Fibroblast of lung (primary cell): Measurements from ENCODE around the gene DLG5. TPM values are rescaled to one million over a fixed set of nuclear protein-coding genes. Genes with fewer than 3 reads are reported as not detected.
A peak's percentile ranks its signal among the peaks of the same experiment; 100 is the strongest.

ENCODE experiments used
- DNase-seq, 2 donors: peaks; one replicate each; pipeline versions ENCODE4 v3.0.0 to v3.0.0-alpha.2; 2010; ENCODE audit warnings: low read depth in 2 of 2
- H2AFZ ChIP-seq: 2 replicates; pipeline ENCODE4 v1.5.1; 2012; ENCODE audit warnings: low read length, control low read depth, inconsistent platforms
- H3K27ac ChIP-seq: 2 replicates; pipeline ENCODE4 v1.5.1; 2011; ENCODE audit warnings: low read length, control low read depth; ENCODE audit not compliant: insufficient read depth
- H3K27me3 ChIP-seq: 2 replicates; pipeline ENCODE4 v1.5.1; 2011; ENCODE audit warnings: mild to moderate bottlenecking, low read length; ENCODE audit not compliant: control insufficient read depth, insufficient read depth
- H3K36me3 ChIP-seq: 2 replicates; pipeline ENCODE4 v1.5.1; 2011; ENCODE audit warnings: low read length; ENCODE audit not compliant: control insufficient read depth, insufficient read depth
- H3K4me1 ChIP-seq: 2 replicates; pipeline ENCODE4 v1.5.1; 2011; ENCODE audit warnings: low read length; ENCODE audit not compliant: control insufficient read depth, insufficient read depth; ENCODE audit errors: extremely low read depth
- H3K4me2 ChIP-seq: 2 replicates; pipeline ENCODE4 v1.5.1; 2011; ENCODE audit warnings: low read length, control low read depth; ENCODE audit not compliant: insufficient read depth; ENCODE audit errors: extremely low read depth
- H3K4me3 ChIP-seq, 4 experiments: fragments of 200-600 bp in 1 of 4; sonication (generic) in 1 of 4; replicated peaks in 1 of 4; 2 replicates each; pipeline ENCODE4 v1.5.1; 2011 to 2016; ENCODE audit warnings: low read length in 4 of 4, low read depth in 3 of 4, mild to moderate bottlenecking in 3 of 4, control low read depth in 2 of 4, inconsistent platforms in 1 of 4, mixed read lengths in 1 of 4; ENCODE audit not compliant: insufficient read depth in 1 of 4; ENCODE audit errors: control extremely low read depth in 1 of 4
- H3K79me2 ChIP-seq: 2 replicates; pipeline ENCODE4 v1.5.1; 2012; ENCODE audit warnings: mild to moderate bottlenecking, low read length, inconsistent platforms; ENCODE audit not compliant: control insufficient read depth, insufficient read depth
- H3K9ac ChIP-seq: 2 replicates; pipeline ENCODE4 v1.5.1; 2011; ENCODE audit warnings: mild to moderate bottlenecking, low read length, control low read depth; ENCODE audit not compliant: insufficient read depth
- H3K9me3 ChIP-seq: 2 replicates; pipeline ENCODE4 v1.5.1; 2012; ENCODE audit warnings: low read depth, low read length; ENCODE audit not compliant: control insufficient read depth, insufficient read depth
- H4K20me1 ChIP-seq: 2 replicates; pipeline ENCODE4 v1.5.1; 2011; ENCODE audit warnings: low read length; ENCODE audit not compliant: control insufficient read depth, insufficient read depth; ENCODE audit errors: extremely low read depth
- EZH2 ChIP-seq: IDR thresholded peaks from 2 replicates; pipeline ENCODE4 v1.5.1; 2012; ENCODE audit warnings: low read length, control low read depth, mild to moderate bottlenecking; ENCODE audit errors: missing control alignments
- polyA plus RNA-seq, 2 donors: library from polyadenylated mRNA; depleted of rRNA in 1 of 2; stranded (reverse) in 1 of 2; unstranded in 1 of 2; fragments of >200 nt; gene quantifications; 2 replicates each; pipeline ENCODE4 v1.2.1, GENCODE V29; 2011 to 2012; ENCODE audit warnings: missing spikeins in 1 of 2
- total RNA-seq: library from RNA; depleted of rRNA; stranded (reverse); fragments of >200 nt; gene quantifications from 2 replicates; pipeline ENCODE4 v1.2.1, GENCODE V29; 2014
- TF ChIP-seq, protein P1 (sequence below), 2 donors: IDR thresholded peaks in 1 of 2; conservative IDR thresholded peaks in 1 of 2; 1 replicate in 1 of 2; 2 replicates in 1 of 2; pipeline ENCODE4 v1.5.1; 2011 to 2012; ENCODE audit warnings: low read length in 2 of 2, control low read depth in 1 of 2, inconsistent platforms in 1 of 2, low read depth in 1 of 2, mild to moderate bottlenecking in 1 of 2

Gene DLG5
- total and polyA plus RNA-seq, 2 donors (not counting 1 experiment from before 2014, with no cell fraction given): 15.3 to 40.8 TPM

DNA sequence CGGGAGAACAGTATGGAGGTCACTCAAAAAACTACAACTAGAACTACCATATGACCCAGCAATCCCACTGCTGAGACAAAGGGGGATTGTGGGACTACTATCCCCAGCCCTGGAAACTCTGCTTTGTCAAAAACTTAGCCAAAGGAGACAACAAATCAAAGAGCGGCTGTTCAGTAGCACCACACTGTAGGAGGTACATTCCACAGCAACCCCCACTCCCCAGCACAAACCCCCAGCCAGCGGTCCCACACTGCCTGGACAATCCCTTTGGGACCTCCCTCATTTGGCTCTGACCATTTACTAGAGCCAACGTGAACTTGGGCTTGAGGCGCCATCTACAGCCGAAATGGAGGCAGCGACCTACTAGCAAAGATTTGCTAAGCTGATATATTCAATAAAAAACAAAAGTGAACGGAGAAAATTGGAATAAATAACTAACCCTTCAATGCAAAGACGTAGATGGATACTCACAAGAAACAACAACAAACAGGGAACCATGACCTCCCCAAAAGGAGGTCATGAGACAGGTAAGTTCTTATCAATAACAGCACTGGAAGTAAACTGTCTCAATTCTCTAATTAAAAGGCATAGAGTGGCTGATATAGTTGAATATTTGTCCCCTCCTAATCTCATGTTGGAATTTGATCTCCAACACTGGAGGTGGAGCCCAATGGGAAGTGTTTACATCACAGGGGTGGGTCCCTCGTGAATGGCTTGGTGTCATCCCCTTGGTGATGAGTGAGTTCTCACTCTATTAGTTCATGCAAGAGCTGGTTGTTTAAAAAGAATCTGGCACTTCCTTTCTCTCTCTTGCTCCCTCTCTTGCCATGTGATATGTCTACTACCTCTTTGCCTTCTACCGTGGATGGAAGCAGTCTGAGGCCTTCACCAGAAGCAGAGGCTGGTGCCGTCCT lies 170.0 kb downstream of the DLG5 start:
- Histone ChIP-seq H3K9me3 (no peaks in the 10 kb centered on the region), H3K4me3 (peak overlapping the region in 1 of 4 experiments; percentile 23), H3K27ac (no peak overlapping the region), H3K9ac (no peak overlapping the region), H3K79me2 (no peaks in the 10 kb centered on the region), H3K4me1 (no peaks in the 10 kb centered on the region), H3K4me2 (no peak overlapping the region), H4K20me1 (no peaks in the 10 kb centered on the region), H3K36me3 (no peaks in the 10 kb centered on the region), H2AFZ (no peak overlapping the region), H3K27me3 (no peaks in the 10 kb centered on the region)
- DNase-seq: peak; percentile 66 to 79
- no peak for TF ChIP-seq EZH2
- TF ChIP-seq, protein P1, sequence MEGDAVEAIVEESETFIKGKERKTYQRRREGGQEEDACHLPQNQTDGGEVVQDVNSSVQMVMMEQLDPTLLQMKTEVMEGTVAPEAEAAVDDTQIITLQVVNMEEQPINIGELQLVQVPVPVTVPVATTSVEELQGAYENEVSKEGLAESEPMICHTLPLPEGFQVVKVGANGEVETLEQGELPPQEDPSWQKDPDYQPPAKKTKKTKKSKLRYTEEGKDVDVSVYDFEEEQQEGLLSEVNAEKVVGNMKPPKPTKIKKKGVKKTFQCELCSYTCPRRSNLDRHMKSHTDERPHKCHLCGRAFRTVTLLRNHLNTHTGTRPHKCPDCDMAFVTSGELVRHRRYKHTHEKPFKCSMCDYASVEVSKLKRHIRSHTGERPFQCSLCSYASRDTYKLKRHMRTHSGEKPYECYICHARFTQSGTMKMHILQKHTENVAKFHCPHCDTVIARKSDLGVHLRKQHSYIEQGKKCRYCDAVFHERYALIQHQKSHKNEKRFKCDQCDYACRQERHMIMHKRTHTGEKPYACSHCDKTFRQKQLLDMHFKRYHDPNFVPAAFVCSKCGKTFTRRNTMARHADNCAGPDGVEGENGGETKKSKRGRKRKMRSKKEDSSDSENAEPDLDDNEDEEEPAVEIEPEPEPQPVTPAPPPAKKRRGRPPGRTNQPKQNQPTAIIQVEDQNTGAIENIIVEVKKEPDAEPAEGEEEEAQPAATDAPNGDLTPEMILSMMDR (conservative IDR thresholded peaks at IDR 0.05 in 1 of 2, IDR thresholded peaks at IDR 0.05 in 1 of 2; ENCODE audit: low read depth in 1 of 2, low read length in 2 of 2): peak; percentile 85 to 90

DNA sequence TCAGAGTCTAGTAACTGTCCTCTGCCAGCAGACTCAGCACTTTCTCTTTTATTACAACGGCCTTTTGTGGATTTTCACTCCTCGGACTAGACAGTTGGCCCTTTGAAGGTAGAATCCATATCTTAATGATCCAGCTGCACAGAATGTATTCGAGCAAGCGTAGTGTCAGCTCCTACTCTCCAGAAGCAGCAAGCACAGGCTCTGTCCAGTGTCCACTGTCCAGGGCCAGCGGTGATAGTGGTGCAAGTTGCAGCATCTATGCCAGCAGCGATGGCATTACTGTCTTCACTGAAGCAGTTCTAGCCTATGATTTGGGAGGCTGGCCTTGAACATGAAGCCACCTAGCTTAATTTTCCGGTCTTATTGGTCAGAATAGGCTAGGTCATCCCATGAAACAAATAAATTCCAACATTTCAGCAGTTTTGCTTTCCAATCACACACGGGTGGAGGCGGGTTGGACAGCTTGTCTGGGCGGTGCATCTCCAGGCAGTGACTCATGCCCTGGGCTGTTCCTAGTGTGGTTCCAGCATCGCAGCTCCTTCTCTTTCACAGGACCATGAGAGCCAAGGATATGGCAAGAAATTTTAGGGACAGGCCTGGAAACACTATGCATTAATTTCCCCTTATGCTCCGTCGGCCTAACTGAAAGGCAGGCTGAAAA lies 180.4 kb downstream of the DLG5 start:
- Histone ChIP-seq H3K9me3 (no peaks in the 10 kb centered on the region), H3K4me2 (no peak overlapping the region), H4K20me1 (no peaks in the 10 kb centered on the region), H3K9ac (no peak overlapping the region), H3K27ac (no peak overlapping the region), H3K36me3 (no peaks in the 10 kb centered on the region), H3K79me2 (no peaks in the 10 kb centered on the region), H2AFZ (no peak overlapping the region), H3K27me3 (no peaks in the 10 kb centered on the region), H3K4me1 (no peaks in the 10 kb centered on the region), H3K4me3 (no peak overlapping the region)
- DNase-seq: peak; percentile 72 to 84
- no peak for TF ChIP-seq EZH2
- TF ChIP-seq, protein P1 (conservative IDR thresholded peaks at IDR 0.05 in 1 of 2, IDR thresholded peaks at IDR 0.05 in 1 of 2; ENCODE audit: low read depth in 1 of 2, low read length in 2 of 2): no peak

- H3K27me3 ChIP-seq: no peaks in the 10 kb centered on the region
- H3K9me3 ChIP-seq: no peaks in the 10 kb centered on the region
- no peak overlapping the region for H2AFZ ChIP-seq
- no peaks in the 10 kb centered on the region for H3K4me1 ChIP-seq
- no peaks in the 10 kb centered on the region for H3K36me3 ChIP-seq
- no peak overlapping the region for H3K9ac ChIP-seq
- no peak for DNase-seq
- H4K20me1 ChIP-seq: no peaks in the 10 kb centered on the region
- TF ChIP-seq, protein P1 (conservative IDR thresholded peaks at IDR 0.05 in 1 of 2, IDR thresholded peaks at IDR 0.05 in 1 of 2; ENCODE audit: low read depth in 1 of 2, low read length in 2 of 2): no peak
- no peak for TF ChIP-seq EZH2
- no peak overlapping the region for H3K4me2 ChIP-seq
- no peaks in the 10 kb centered on the region for H3K79me2 ChIP-seq
- no peak overlapping the region for H3K4me3 ChIP-seq
- no peak overlapping the region for H3K27ac ChIP-seq
These were observed 182.3 kb downstream of the DLG5 start for GRCh38 chr10:77744245-77744644.
